Keratinocyte (primary cell): ENCODE results near the gene NR0B1. TPM values are rescaled to one million over a fixed set of nuclear protein-coding genes. Genes with fewer than 3 reads are reported as not detected.

Source experiments
- DNase-seq: peaks from one replicate; pipeline ENCODE4 v3.0.0-alpha.2; 2011; ENCODE audit warnings: low read depth, missing footprints, low spot score
- FAIRE-seq: peaks from 2 replicates; lab custom pipeline; 2011; peaks lifted over from hg19 to GRCh38; lab: Jason Lieb, UNC
- H2AFZ ChIP-seq: 2 replicates; pipeline ENCODE4 v1.6.0; 2012; ENCODE audit warnings: low read length, control low read depth, inconsistent platforms; ENCODE audit not compliant: control insufficient read depth
- H3K27ac ChIP-seq: 2 replicates; pipeline ENCODE4 v1.5.1; 2011; ENCODE audit warnings: low read length; ENCODE audit not compliant: control insufficient read depth, insufficient read depth
- H3K27me3 ChIP-seq: 3 replicates; pipeline ENCODE4 v1.6.0; 2011; ENCODE audit warnings: low read length; ENCODE audit not compliant: control insufficient read depth, insufficient read depth; ENCODE audit errors: extremely low read depth
- H3K36me3 ChIP-seq, 2 experiments: 2 replicates in 1 of 2; 3 replicates in 1 of 2; pipeline ENCODE4 v1.5.1; 2011; ENCODE audit warnings: low read length in 2 of 2, mild to moderate bottlenecking in 1 of 2; ENCODE audit not compliant: control insufficient read depth in 2 of 2, insufficient read depth in 2 of 2; ENCODE audit errors: extremely low read depth in 1 of 2
- H3K4me1 ChIP-seq: 3 replicates; pipeline ENCODE4 v1.5.1; 2011; ENCODE audit warnings: low read length; ENCODE audit not compliant: control insufficient read depth, insufficient read depth; ENCODE audit errors: extremely low read depth
- H3K4me2 ChIP-seq: 3 replicates; pipeline ENCODE4 v1.6.0; 2011; ENCODE audit warnings: low read depth, low read length; ENCODE audit not compliant: control insufficient read depth, insufficient read depth; ENCODE audit errors: extremely low read depth
- H3K4me3 ChIP-seq, 3 experiments: fragments of 200-600 bp in 1 of 3; sonication (generic) in 1 of 3; 2 replicates in 2 of 3; 3 replicates in 1 of 3; pipeline ENCODE4 v1.5.1; 2011 to 2016; ENCODE audit warnings: low read length in 3 of 3, mild to moderate bottlenecking in 3 of 3, control low read depth in 2 of 3, inconsistent platforms in 1 of 3, low read depth in 1 of 3, mixed read lengths in 1 of 3, mixed run types in 1 of 3, moderate library complexity in 1 of 3; ENCODE audit not compliant: control insufficient read depth in 2 of 3, insufficient read depth in 2 of 3; ENCODE audit errors: extremely low read depth in 1 of 3
- H3K79me2 ChIP-seq: 2 replicates; pipeline ENCODE4 v1.6.0; 2012; ENCODE audit warnings: low read length; ENCODE audit not compliant: control insufficient read depth, insufficient read depth
- H3K9ac ChIP-seq: 3 replicates; pipeline ENCODE4 v1.6.0; 2011; ENCODE audit warnings: low read length; ENCODE audit not compliant: control insufficient read depth, insufficient read depth; ENCODE audit errors: extremely low read depth
- H3K9me1 ChIP-seq: 3 replicates; pipeline ENCODE4 v1.6.0; 2011; ENCODE audit warnings: low read length; ENCODE audit not compliant: control insufficient read depth, insufficient read depth; ENCODE audit errors: extremely low read depth
- H3K9me3 ChIP-seq: 2 replicates; pipeline ENCODE4 v1.5.1; 2012; ENCODE audit warnings: low read depth, low read length; ENCODE audit not compliant: control insufficient read depth
- H4K20me1 ChIP-seq: 3 replicates; pipeline ENCODE4 v1.6.0; 2011; ENCODE audit warnings: low read length; ENCODE audit not compliant: control insufficient read depth, insufficient read depth; ENCODE audit errors: extremely low read depth
- EZH2 ChIP-seq: IDR thresholded peaks from one replicate; pipeline ENCODE4 v1.6.1; 2012; ENCODE audit warnings: inconsistent platforms, mild to moderate bottlenecking, low read length, moderate library complexity
- dilution Hi-C: fragments of 300-500 bp; cut with MboI; formaldehyde crosslinking; loops from one replicate; pipeline ENCODE4 v1.7.0; 2020; ENCODE audit warnings: low sequenced_read_pairs; ENCODE audit not compliant: extremely low pct_ligation_motif_present
- polyA plus RNA-seq, 5 experiments: library from polyadenylated mRNA; depleted of rRNA in 3 of 5; stranded (reverse) in 3 of 5; stranded (forward) in 1 of 5; unstranded in 1 of 5; fragments of >200 nt; gene quantifications; 1 replicate in 1 of 5; 2 replicates in 3 of 5; 3 replicates in 1 of 5; pipeline versions ENCODE4 v1.2.1 to v1.2.3, GENCODE V29; 2011 to 2012; ENCODE audit warnings: missing spikeins in 2 of 5, low read depth in 1 of 5, low replicate concordance in 1 of 5
- TF ChIP-seq, protein P1 (sequence below), 3 experiments: IDR thresholded peaks in 1 of 3; conservative IDR thresholded peaks in 1 of 3; optimal IDR thresholded peaks in 1 of 3; 2 replicates in 2 of 3; 3 replicates in 1 of 3; pipeline versions ENCODE3 to v1.5.1; 2011; ENCODE audit warnings: low read length in 3 of 3, mild to moderate bottlenecking in 3 of 3, moderate library complexity in 2 of 3, control low read depth in 1 of 3, inconsistent platforms in 1 of 3; ENCODE audit not compliant: insufficient read depth in 2 of 3; ENCODE audit errors: extremely low read depth in 1 of 3

Gene NR0B1
- polyA plus RNA-seq, 1 donor (not counting 4 experiments of a cell fraction or from before 2014, with no cell fraction given): not detected

DNA sequence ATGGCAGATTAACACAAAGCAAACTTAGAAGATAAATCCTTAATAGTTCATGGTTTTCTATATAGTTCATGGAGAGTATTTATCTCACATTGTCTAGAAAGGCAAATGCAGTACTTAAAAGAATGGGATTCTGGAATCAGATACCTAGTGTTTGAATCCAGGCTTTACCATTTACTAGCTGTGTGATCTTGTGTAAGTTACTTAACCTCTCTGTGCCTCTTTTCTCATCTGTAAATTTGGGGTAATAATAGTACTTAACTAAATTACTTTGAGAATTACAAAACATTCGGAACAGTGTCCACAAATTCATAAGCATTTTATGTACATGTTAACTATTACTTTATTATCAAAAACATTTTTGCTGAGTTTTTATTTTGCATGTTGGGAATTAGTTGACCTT, 46.4 kb downstream of the NR0B1 start:
- H3K27ac ChIP-seq: no peak overlapping the region
- dilution Hi-C loops: no loop called here
- H2AFZ ChIP-seq: no peak overlapping the region
- H3K36me3 ChIP-seq: no peaks in the 10 kb centered on the region
- H3K4me3 ChIP-seq: no peak overlapping the region
- FAIRE-seq (no peak), DNase-seq (no peak)
- no peaks in the 10 kb centered on the region for H3K79me2 ChIP-seq
- no peaks in the 10 kb centered on the region for H3K4me1 ChIP-seq
- no peaks in the 10 kb centered on the region for H3K9me1 ChIP-seq
- TF ChIP-seq, protein P1, sequence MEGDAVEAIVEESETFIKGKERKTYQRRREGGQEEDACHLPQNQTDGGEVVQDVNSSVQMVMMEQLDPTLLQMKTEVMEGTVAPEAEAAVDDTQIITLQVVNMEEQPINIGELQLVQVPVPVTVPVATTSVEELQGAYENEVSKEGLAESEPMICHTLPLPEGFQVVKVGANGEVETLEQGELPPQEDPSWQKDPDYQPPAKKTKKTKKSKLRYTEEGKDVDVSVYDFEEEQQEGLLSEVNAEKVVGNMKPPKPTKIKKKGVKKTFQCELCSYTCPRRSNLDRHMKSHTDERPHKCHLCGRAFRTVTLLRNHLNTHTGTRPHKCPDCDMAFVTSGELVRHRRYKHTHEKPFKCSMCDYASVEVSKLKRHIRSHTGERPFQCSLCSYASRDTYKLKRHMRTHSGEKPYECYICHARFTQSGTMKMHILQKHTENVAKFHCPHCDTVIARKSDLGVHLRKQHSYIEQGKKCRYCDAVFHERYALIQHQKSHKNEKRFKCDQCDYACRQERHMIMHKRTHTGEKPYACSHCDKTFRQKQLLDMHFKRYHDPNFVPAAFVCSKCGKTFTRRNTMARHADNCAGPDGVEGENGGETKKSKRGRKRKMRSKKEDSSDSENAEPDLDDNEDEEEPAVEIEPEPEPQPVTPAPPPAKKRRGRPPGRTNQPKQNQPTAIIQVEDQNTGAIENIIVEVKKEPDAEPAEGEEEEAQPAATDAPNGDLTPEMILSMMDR (optimal IDR thresholded peaks at IDR 0.05 in 1 of 3, IDR thresholded peaks at IDR 0.05 in 1 of 3, conservative IDR thresholded peaks at IDR 0.05 in 1 of 3; ENCODE audit: extremely low read depth in 1 of 3, insufficient read depth in 2 of 3, low read length in 3 of 3): no peak
- no peak for TF ChIP-seq EZH2
- H3K4me2 ChIP-seq: no peak overlapping the region
- H3K27me3 ChIP-seq: no peaks in the 10 kb centered on the region
- H3K9ac ChIP-seq: no peak overlapping the region
- no peaks in the 10 kb centered on the region for H3K9me3 ChIP-seq
- H4K20me1 ChIP-seq: no peaks in the 10 kb centered on the region

- dilution Hi-C loops: no loop called here
- H3K79me2 ChIP-seq: no peaks in the 10 kb centered on the region
- FAIRE-seq: no peak
These were observed 48.2 kb downstream of the NR0B1 start for GRCh38 chrX:30261012-30261411.

More at GRCh38 chrX:30261012-30261411, 48.2 kb downstream of the NR0B1 start:
- Histone ChIP-seq H3K4me2 (no peak overlapping the region), H3K4me1 (no peaks in the 10 kb centered on the region), H3K27ac (no peak overlapping the region), H3K9me3 (peaks cover 2% of the 10 kb centered on the region), H3K9ac (no peak overlapping the region), H4K20me1 (no peaks in the 10 kb centered on the region), H3K36me3 (no peaks in the 10 kb centered on the region), H3K27me3 (no peaks in the 10 kb centered on the region), H2AFZ (no peak overlapping the region), H3K9me1 (no peaks in the 10 kb centered on the region), H3K4me3 (no peak overlapping the region)
- DNase-seq: no peak
- TF ChIP-seq, protein P1 (optimal IDR thresholded peaks at IDR 0.05 in 1 of 3, IDR thresholded peaks at IDR 0.05 in 1 of 3, conservative IDR thresholded peaks at IDR 0.05 in 1 of 3; ENCODE audit: extremely low read depth in 1 of 3, insufficient read depth in 2 of 3, low read length in 3 of 3): no peak
- TF ChIP-seq EZH2: no peak
